ENCODE measurements around the gene DCDC2B. TPM values are rescaled to one million over a fixed set of nuclear protein-coding genes. Genes with fewer than 3 reads are reported as not detected.
A peak's percentile ranks its signal among the peaks of the same experiment; 100 is the strongest.

The DCDC2B gene
- total and polyA plus RNA-seq, 9 of the 15 experiments (the other 6 are each of a cell fraction or from before 2014, with no cell fraction given): not detected

DNA sequence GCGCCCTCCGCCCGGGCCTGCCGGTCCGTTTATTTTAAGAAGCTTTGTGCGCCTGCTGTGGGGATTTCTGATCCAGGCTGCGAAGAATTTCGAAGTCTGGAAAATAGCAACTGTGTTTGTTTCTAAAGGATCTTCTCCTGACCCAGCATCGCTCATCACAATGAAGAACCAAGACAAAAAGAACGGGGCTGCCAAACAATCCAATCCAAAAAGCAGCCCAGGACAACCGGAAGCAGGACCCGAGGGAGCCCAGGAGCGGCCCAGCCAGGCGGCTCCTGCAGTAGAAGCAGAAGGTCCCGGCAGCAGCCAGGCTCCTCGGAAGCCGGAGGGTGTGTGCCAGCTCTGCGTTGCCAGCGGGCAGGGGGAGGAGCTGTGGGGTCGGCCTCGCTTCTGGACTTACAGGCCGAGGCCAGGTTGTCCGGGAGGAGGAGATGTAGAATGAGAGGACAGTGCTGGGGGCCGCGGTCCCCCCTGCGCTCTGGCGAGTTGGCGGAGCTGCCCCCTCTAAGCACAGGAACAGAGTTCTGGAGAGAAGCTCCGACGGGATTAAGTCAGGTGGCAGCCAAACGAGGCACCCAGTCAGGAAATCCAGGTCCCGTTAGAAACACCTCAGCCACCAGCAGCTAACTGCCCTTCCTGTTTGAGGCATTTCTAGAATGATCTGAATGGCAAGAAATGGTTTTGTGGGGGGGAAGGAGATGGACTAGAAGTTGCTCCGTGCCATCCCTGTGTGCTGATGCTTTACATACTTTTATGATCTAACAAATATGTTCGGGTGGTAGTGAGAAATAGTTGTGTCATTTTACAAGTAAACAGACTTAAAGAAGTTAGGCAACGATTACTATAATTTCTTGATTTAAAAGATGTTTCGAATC lies 28.5 kb upstream of the DCDC2B start (continued):
- TF ChIP-seq PML (IDR thresholded peaks at IDR 0.05; ENCODE audit: low read length): peak; percentile 9
- TF ChIP-seq YBX1 (IDR thresholded peaks at IDR 0.05): no peak
- TF ChIP-seq ELF1 (tag; IDR thresholded peaks at IDR 0.05): peak; percentile 16; the same call in 1 of the 2 replicates
- TF ChIP-seq AFF4 (CRISPR knock-in tag; IDR thresholded peaks at IDR 0.05): no peak
- TF ChIP-seq, protein P1, sequence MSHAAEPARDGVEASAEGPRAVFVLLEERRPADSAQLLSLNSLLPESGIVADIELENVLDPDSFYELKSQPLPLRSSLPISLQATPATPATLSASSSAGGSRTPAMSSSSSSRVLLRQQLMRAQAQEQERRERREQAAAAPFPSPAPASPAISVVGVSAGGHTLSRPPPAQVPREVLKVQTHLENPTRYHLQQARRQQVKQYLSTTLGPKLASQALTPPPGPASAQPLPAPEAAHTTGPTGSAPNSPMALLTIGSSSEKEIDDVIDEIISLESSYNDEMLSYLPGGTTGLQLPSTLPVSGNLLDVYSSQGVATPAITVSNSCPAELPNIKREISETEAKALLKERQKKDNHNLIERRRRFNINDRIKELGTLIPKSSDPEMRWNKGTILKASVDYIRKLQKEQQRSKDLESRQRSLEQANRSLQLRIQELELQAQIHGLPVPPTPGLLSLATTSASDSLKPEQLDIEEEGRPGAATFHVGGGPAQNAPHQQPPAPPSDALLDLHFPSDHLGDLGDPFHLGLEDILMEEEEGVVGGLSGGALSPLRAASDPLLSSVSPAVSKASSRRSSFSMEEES (CRISPR knock-in tag; IDR thresholded peaks at IDR 0.05): no peak
- TF ChIP-seq ETS2 (tag; IDR thresholded peaks at IDR 0.05; ENCODE audit: borderline replicate concordance, poor library complexity, severe bottlenecking): no peak
- TF ChIP-seq ZNF699 (CRISPR knock-in tag; IDR thresholded peaks at IDR 0.05; ENCODE audit: insufficient replicate concordance): no peak
- no peak for TF ChIP-seq ZNF639 (CRISPR knock-in tag; conservative IDR thresholded peaks at IDR 0.05 in 1 of 2, IDR thresholded peaks at IDR 0.05 in 1 of 2)
- TF ChIP-seq ZNF12 (CRISPR knock-in tag; IDR thresholded peaks at IDR 0.05): no peak
- TF ChIP-seq, protein P2, sequence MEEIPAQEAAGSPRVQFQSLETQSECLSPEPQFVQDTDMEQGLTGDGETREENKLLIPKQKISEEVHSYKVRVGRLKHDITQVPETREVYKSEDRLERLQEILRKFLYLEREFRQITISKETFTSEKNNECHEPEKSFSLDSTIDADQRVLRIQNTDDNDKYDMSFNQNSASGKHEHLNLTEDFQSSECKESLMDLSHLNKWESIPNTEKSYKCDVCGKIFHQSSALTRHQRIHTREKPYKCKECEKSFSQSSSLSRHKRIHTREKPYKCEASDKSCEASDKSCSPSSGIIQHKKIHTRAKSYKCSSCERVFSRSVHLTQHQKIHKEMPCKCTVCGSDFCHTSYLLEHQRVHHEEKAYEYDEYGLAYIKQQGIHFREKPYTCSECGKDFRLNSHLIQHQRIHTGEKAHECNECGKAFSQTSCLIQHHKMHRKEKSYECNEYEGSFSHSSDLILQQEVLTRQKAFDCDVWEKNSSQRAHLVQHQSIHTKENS (CRISPR knock-in tag; IDR thresholded peaks at IDR 0.05): no peak
- TF ChIP-seq EP300 (IDR thresholded peaks at IDR 0.05; ENCODE audit: low read length): no peak
- no peak for TF ChIP-seq ZNF76 (CRISPR knock-in tag; IDR thresholded peaks at IDR 0.05; ENCODE audit: borderline replicate concordance)
- TF ChIP-seq E2F5 (CRISPR knock-in tag; IDR thresholded peaks at IDR 0.05): no peak
- TF ChIP-seq ZKSCAN3 (CRISPR knock-in tag; IDR thresholded peaks at IDR 0.05): no peak
- TF ChIP-seq VEZF1 (CRISPR knock-in tag; IDR thresholded peaks at IDR 0.05): no peak

Measured in K562 (cell line).